Osteocyte (in vitro differentiated cells): ENCODE data around the gene FBRS. TPM values are rescaled to one million over a fixed set of nuclear protein-coding genes. Genes with fewer than 3 reads are reported as not detected.

Experiments
- DNase-seq: peaks from one replicate; pipeline ENCODE4 v3.0.0; 2021; ENCODE audit warnings: mixed read lengths; ENCODE audit not compliant: unreplicated experiment; ENCODE audit errors: extremely low spot score
- H3K27ac Mint-ChIP-seq: one replicate; pipeline ENCODE4 v1.8.0; 2021; ENCODE audit warnings: mild to moderate bottlenecking, mixed read lengths; ENCODE audit not compliant: unreplicated experiment
- H3K27me3 Mint-ChIP-seq: one replicate; pipeline ENCODE4 v1.8.0; 2021; ENCODE audit warnings: mixed read lengths; ENCODE audit not compliant: unreplicated experiment
- H3K36me3 Mint-ChIP-seq: one replicate; pipeline ENCODE4 v1.8.0; 2021; ENCODE audit warnings: mixed read lengths; ENCODE audit not compliant: unreplicated experiment
- H3K4me1 Mint-ChIP-seq: one replicate; pipeline ENCODE4 v1.8.0; 2021; ENCODE audit warnings: mixed read lengths; ENCODE audit not compliant: unreplicated experiment
- H3K4me3 Mint-ChIP-seq: one replicate; pipeline ENCODE4 v1.8.0; 2021; ENCODE audit warnings: mild to moderate bottlenecking, moderate library complexity, mixed read lengths; ENCODE audit not compliant: unreplicated experiment
- H3K9me3 Mint-ChIP-seq: one replicate; pipeline ENCODE4 v1.8.0; 2021; ENCODE audit warnings: mixed read lengths; ENCODE audit not compliant: unreplicated experiment
- CTCF ChIP-seq: fragments of 200-600 bp; sonication (generic); IDR thresholded peaks from 2 replicates; pipeline ENCODE4 v1.5.0; 2021; ENCODE audit warnings: antibody characterized with exemption, mild to moderate bottlenecking, moderate library complexity
- total RNA-seq: library from RNA; stranded (reverse); gene quantifications from 2 replicates; pipeline ENCODE4 v1.2.1, GENCODE V29; 2021

Gene FBRS
- total RNA-seq, 1 donor from 2014 or later, result 67.4 TPM

GRCh38 chr16:30651124-30652004, 6.9 kb upstream of the FBRS start:
- DNase-seq, result no peak
- peak; percentile 65 for TF ChIP-seq CTCF
- peak overlapping the region; percentile 87 for H3K4me3 Mint-ChIP-seq
- no peaks in the 10 kb centered on the region for H3K27me3 Mint-ChIP-seq
- peaks cover 23% of the 10 kb centered on the region for H3K4me1 Mint-ChIP-seq
- peak overlapping the region; percentile 90 for H3K27ac Mint-ChIP-seq
- H3K9me3 Mint-ChIP-seq, result no peaks in the 10 kb centered on the region
- peaks cover 7% of the 10 kb centered on the region for H3K36me3 Mint-ChIP-seq

GRCh38 chr16:30652005-30652296, 6.3 kb upstream of the FBRS start:
- no peaks in the 10 kb centered on the region for H3K9me3 Mint-ChIP-seq
- no peak for TF ChIP-seq CTCF
- peaks cover 27% of the 10 kb centered on the region for H3K4me1 Mint-ChIP-seq
- peak overlapping the region; percentile 83 for H3K4me3 Mint-ChIP-seq
- H3K27me3 Mint-ChIP-seq, result no peaks in the 10 kb centered on the region
- H3K36me3 Mint-ChIP-seq, result peaks cover 7% of the 10 kb centered on the region
- no peak for DNase-seq
- peak overlapping the region; percentile 89 for H3K27ac Mint-ChIP-seq

- peaks cover 34% of the 10 kb centered on the region for H3K4me1 Mint-ChIP-seq
- peak overlapping the region; percentile 83 for H3K4me3 Mint-ChIP-seq
- no peak overlapping the region for H3K27ac Mint-ChIP-seq
- H3K27me3 Mint-ChIP-seq, result no peaks in the 10 kb centered on the region
- H3K36me3 Mint-ChIP-seq, result peaks cover 7% of the 10 kb centered on the region
- no peak for TF ChIP-seq CTCF
- DNase-seq, result no peak
- H3K9me3 Mint-ChIP-seq, result no peaks in the 10 kb centered on the region
These were observed 5.5 kb upstream of the FBRS start for GRCh38 chr16:30652718-30653117.

GRCh38 chr16:30654856-30655255, 3.4 kb upstream of the FBRS start:
- no peak for TF ChIP-seq CTCF
- DNase-seq, result no peak
- Mint-ChIP-seq H3K4me3 (no peak overlapping the region), H3K27ac (no peak overlapping the region), H3K4me1 (peaks cover 34% of the 10 kb centered on the region), H3K9me3 (no peaks in the 10 kb centered on the region), H3K27me3 (no peaks in the 10 kb centered on the region), H3K36me3 (peaks cover 7% of the 10 kb centered on the region)

- Mint-ChIP-seq H3K27me3 (no peaks in the 10 kb centered on the region), H3K4me1 (peaks cover 37% of the 10 kb centered on the region), H3K9me3 (no peaks in the 10 kb centered on the region), H3K4me3 (peak overlapping the region; percentile 35), H3K27ac (peak overlapping the region; percentile 94), H3K36me3 (peaks cover 11% of the 10 kb centered on the region)
- DNase-seq, result no peak
- TF ChIP-seq CTCF, result no peak
These were observed 2.4 kb upstream of the FBRS start for GRCh38 chr16:30655815-30656347.
